Fibroblast of villous mesenchyme (primary cell): ENCODE results near the gene EYA4. TPM values are rescaled to one million over a fixed set of nuclear protein-coding genes. Genes with fewer than 3 reads are reported as not detected.
"Not testable (repeated sequence)": the region's sequence is repeated elsewhere in the genome, so short reads cannot be mapped to it uniquely, and the experiment has no call there.

Experiments used
- DNase-seq: peaks from one replicate; pipeline ENCODE4 v3.0.0-alpha.2; 2010; ENCODE audit warnings: low read depth
- H3K4me3 ChIP-seq: 2 replicates; pipeline ENCODE4 v1.5.1; 2011; ENCODE audit warnings: low read depth, mild to moderate bottlenecking, low read length
- total RNA-seq: library from RNA; depleted of rRNA; stranded (reverse); fragments of >200 nt; gene quantifications from 2 replicates; pipeline ENCODE4 v1.2.3, GENCODE V29; 2012
- TF ChIP-seq, protein P1 (sequence below): IDR thresholded peaks from 2 replicates; pipeline ENCODE4 v1.5.1; 2012; ENCODE audit warnings: low read depth, mild to moderate bottlenecking, low read length; ENCODE audit not compliant: insufficient read depth

EYA4 gene
- total RNA-seq, 1 donor, result under 0.01 TPM

DNA sequence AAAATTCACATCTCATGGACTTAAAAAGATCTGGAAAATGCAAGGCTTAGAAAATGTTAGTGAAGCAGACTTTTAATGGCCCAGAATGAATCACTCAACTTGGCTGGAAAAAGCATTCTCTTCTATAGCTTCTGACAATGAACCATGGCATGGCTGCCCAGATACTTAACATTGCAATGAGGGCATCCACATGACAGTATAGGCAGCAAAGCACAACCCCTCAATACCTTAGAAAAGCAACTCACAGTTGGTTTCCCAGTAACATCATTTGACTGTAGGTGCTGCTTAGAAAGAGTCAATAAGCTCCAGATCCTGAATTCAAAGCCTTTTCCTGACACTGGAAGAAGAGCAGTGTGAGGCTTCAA, 155.8 kb downstream of the EYA4 start:
- TF ChIP-seq, protein P1, sequence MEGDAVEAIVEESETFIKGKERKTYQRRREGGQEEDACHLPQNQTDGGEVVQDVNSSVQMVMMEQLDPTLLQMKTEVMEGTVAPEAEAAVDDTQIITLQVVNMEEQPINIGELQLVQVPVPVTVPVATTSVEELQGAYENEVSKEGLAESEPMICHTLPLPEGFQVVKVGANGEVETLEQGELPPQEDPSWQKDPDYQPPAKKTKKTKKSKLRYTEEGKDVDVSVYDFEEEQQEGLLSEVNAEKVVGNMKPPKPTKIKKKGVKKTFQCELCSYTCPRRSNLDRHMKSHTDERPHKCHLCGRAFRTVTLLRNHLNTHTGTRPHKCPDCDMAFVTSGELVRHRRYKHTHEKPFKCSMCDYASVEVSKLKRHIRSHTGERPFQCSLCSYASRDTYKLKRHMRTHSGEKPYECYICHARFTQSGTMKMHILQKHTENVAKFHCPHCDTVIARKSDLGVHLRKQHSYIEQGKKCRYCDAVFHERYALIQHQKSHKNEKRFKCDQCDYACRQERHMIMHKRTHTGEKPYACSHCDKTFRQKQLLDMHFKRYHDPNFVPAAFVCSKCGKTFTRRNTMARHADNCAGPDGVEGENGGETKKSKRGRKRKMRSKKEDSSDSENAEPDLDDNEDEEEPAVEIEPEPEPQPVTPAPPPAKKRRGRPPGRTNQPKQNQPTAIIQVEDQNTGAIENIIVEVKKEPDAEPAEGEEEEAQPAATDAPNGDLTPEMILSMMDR, result no peak
- H3K4me3 ChIP-seq, result no peak overlapping the region
- no peak for DNase-seq

DNA sequence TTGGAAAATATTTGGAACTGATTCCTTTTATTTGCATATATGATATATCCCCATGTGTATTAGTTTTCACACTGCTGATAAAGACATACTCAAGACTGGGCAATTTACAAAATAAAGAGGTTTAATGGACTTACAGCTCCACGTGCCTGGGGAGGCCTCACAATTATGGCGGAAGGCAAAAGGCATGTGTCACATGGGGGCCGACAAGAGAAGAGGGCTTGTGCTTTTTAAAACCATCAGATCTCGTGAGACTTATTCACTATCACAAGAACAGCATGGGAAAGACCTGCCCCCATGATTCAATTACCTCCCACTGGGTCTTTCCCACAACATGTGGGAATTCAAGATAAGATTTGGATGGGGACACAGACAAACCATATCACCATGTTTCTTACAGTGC, 156.4 kb downstream of the EYA4 start:
- not testable (repeated sequence) for DNase-seq, H3K4me3 ChIP-seq

DNA sequence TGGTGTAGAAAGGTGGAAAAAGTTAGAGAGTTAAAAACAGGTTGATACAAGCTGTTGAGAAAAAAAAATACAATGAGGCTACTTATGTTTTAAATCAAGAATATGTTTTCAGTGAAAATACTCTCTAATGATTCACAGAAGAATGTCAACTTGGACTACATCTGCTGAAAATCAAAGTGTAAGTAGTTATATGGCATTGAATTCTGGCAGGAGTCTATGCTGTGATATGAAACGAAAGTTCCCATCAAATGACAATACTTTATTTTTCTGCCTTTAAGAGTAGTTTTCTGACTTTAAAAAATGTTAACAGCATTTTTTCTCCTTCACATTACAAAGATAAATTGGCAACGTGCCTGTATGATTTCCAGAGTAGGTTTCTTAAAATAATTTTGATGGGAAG, 158.3 kb downstream of the EYA4 start:
- no peak overlapping the region for H3K4me3 ChIP-seq
- TF ChIP-seq, protein P1, result no peak
- DNase-seq, result no peak

DNA sequence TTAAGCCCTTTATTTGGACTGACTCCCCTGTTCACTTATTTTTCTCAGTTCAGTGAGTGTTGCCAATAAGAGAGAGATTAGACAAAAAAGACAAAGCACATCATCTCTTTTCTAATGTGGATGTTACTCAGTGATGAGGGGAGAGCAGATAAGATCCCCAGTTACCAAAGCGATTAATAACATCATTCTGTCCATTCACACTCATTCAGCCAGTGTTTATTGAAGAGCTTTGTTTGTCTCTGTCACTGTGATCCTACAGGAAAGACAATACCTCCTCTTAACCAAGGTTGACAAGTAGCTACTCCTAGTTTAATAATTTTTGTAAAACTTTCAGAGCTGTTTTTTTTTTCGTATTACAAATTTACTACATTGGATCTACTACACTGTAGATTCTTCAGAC, 163.0 kb downstream of the EYA4 start:
- TF ChIP-seq, protein P1, result no peak

DNA sequence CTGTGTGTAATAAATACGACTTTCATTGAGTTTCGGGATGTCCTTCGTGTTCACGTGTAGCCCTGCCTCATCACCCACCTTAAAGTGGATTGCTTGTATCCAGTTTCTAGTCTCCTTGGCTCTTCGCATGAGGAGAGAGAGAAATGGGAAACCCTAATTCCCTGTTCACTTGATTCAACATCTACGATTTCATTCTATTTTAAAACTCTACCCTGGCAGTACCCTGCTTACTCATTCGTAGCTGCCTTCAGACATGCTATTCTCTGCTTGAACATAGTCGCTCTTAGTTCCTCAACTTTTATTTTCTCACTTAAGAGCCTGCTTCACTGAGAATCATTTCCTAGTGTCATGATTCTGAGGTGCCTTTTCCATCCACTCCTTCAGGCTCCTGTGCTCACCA, 163.6 kb downstream of the EYA4 start:
- H3K4me3 ChIP-seq, result no peak overlapping the region
- TF ChIP-seq, protein P1, result no peak
- no peak for DNase-seq

More for the DNA sequence above, 163.0 kb downstream of the EYA4 start:
- no peak overlapping the region for H3K4me3 ChIP-seq
- DNase-seq, result no peak

DNA sequence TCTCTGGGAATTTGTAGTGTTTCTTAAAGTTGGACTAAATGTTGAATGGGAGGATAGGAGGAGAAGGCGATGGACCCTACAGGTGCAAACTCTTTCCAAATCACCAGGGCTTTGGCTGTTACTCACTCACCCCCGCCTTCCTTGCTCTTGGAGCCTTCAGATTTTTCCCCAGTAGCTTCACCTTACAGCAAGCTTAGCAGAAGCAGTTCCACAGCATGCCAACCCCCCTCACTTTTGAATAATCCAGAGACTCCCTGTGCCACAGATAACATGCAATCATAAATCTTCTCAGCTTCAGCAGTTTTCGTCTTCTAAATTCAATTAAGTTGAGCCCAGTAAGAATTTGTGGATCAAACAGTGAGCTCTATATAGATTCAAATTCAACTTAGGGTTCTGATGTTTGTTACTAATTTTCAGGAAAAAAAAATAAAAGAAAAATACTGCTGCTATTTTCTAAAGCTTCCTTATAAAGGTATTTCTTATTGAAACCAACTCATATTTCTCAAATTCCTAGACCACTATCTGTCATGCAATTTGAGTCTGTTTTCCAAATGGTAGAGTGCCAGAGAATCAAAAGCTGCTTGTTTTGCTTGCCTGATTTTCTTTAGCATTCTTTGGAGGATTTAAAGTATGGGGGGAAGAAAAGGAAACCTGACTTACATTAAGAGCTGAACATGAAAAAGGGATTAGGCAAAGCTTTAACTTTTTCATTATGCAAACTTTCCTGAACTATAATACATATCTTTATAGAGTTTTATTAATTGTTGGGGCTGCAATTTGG, 166.4 kb downstream of the EYA4 start:
- no peak for DNase-seq
- H3K4me3 ChIP-seq, result no peak overlapping the region
- TF ChIP-seq, protein P1, result no peak

DNA sequence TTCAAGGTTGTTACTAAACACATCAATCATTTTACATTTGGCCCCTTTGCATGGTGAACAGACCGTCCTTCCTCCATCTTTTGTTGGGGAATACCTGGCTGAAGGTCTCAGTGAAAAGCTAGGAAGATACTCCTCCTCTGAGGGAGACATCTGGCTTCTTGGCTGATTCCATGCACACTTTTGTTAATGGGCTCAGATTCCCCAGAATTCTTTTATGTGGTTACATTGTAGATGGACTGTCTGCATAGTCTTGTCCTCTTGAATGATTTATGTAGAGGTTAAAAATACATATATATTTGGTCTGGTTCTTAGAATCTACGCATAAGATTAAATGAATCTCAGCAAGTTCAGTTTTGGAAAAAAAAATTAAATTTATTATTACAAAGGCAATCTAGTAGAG, 167.0 kb downstream of the EYA4 start:
- DNase-seq, result no peak
- TF ChIP-seq, protein P1, result no peak
- no peak overlapping the region for H3K4me3 ChIP-seq
